Activated T-cell treated with anti-CD3 and anti-CD28 coated beads for 4 hours (primary cell): ENCODE measurements around the gene RETNLB.

Source experiments
- DNase-seq: peaks from one replicate; pipeline ENCODE4 v3.0.0-alpha.2; 2020

Gene RETNLB, protein sequence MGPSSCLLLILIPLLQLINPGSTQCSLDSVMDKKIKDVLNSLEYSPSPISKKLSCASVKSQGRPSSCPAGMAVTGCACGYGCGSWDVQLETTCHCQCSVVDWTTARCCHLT

DNA sequence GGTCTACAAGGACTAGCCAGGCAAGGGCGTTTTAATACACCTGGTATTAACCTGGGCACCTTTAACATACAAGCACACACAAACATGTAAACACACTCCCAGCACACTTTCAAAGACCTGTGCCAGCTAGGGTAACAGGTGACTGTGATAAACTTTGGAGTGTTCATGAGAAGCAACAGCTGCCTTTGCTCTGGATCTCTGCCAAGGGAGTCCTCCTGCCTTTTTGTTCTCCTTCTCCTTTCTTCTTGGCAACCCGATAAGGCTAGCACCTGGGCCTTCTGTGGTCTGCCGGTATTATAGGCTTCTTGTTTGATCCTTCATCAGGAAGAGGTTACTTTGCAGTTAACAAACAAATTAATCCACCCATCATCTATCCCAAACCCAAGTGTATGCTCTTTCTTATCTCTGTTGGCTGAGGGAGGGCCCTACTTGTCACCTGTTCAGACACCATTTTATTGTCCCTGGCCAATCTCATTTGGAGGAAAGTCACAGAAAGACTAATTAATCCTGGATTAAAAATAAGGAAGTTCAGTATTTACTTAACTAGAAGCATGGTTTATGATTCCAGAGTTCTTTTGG lies at the start of gene RETNLB:
TSS of gene RETNLB (minus strand) at position 7 of the 579 bp plus-strand sequence. CDS start 225 bp downstream, outside the sequence.
- DNase-seq = no peak

DNA sequence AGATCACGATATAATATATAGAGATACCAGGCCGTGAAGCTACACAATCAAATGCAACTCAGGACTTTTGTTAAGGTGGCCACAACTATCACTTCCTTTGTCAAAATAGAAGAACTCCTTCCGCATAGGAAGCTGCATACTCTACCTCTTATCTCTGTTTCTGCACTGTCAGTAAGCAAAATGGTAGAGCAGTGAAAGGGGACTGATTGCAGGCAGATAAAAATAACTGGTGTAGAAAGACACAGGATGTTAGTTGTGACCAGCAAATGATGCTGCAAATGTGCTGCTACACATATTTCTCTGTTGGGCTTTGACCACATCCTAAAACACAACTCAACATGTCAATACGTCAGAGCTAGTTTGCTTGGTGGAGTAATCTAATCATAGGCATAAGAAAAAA lies 49.1 kb upstream of the RETNLB start:
- no peak for DNase-seq

DNA sequence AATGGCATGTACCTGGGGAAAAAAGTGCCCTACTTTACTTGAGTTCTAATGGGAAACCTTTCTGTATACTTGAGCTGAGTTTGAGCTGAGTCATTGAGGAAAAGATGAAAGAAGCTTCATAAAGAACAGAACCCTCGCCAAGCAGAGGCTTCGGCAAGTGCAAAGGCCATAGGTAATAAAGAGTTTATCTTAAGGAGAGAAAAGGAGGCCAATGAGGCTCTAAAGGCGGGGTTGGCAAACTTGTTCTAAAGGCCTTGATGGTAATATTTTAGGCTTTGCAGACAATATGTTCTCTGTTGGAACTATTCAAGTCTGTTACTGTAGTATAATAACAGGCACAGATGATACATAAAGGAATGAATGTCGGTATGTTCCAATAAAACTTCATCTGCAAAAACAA lies 47.8 kb upstream of the RETNLB start:
- DNase-seq = no peak

DNA sequence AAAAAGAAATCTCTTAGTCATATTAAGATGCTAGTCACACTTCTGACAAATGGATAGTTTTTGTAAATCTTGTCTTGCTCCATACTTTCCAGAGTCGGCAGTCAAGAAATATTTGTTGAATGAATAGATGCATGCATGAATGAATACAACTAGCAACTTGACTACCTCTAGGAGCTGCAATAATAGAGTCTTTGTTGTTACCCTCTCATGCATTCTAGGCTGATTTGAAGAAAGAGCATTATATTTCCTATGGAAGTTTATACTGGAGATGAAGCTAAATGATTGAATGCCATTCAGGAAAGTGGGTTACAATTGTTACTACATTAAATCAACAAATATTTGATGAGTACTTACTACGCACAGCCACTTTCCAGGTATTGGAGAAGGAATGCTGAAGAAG lies 47.2 kb upstream of the RETNLB start:
- no peak for DNase-seq

DNA sequence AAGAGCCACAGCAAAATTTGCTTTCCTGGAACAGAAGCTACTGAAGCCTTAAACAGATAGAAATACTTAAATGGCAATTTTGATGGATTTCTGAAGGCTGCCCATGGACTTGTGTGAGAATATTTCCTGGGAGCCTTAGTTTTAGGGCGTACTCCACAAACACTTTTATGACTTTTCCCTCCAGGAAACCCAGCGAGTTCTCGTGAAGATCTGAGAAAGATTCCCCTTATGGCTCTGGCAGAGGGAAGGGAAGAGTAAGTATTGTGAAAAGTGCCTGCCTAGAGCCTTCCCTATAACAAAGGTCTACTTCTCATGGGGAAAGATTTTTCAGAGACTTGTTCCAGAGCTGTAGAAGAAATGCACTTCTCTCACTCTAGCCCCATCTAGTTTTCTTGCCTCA lies 34.3 kb upstream of the RETNLB start:
- no peak for DNase-seq

DNA sequence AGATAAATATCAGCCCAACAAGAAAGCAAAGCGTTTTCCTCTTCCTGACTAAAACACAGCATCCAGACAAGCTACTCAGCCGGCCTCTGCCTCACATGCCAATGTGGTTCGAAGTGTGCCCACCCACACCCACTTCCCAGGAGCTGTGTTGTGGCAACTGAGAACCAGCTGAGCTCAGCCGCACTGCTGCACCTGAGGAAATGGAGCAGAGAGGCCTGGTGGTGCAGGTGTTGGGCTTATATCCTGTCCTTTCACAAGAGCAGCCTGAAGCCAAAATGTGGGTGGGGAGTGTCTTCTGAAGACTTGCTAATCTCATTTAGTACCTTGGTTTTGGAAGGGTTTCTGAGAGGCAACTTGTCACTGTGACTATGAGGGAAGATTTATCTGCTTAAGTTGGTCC lies 23.0 kb upstream of the RETNLB start:
- peak; percentile 0 for DNase-seq

DNA sequence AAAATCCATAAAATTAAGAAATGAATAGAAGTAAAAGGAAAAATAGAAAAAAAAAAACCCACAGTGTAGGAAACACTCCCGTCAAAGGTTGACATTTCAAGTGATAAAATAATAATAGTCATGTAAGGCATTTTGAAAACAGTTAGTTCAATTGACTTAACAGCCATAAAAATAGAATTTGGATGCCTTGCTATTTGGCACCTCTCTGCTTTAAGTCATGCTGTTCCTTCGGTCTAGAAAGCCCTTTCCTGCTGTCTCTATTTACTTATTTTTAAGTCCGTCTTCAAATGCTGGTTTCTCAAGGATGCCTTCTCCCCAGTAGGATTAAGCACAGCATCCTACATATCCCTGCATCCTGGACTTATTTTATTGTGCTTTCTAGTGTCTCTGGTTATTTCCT lies 22.3 kb upstream of the RETNLB start:
- DNase-seq = no peak

DNA sequence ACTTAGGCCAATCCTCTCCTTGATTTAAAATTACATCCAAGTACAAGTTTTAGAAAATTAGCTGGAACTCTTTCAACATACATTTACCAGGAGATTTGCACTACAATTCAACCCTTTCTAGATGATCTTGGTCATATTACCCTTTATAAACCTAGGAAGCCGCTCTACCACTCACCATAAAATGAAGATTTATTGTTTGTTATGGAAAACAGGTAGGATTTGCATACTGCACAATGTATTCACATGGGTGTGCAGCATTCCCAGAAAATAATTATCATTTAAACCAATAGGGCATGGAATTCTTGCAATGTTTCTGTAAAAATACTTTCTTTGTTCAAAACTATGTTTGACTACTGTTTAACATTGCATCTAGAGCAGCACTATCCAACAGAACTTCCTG lies 18.4 kb upstream of the RETNLB start:
- DNase-seq = no peak

DNA sequence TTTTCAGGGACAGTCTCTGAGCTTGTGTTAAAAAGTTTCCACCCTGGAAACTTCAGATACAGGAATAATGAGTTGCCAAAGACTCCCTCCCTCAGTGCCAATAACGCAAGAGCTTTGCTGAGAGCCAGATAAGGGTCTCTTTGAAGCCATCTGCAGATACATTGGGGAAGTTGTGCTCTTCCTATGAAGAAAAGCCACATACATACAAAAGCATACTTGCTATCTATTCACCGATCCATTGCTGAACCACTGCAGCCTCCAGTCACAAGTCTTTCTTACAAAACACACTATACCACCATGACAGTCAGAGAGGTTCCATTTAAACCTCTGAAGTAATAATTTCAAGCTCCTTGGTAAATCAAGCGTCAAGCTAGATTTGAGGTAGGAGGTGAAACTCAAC lies 10.0 kb upstream of the RETNLB start:
- DNase-seq = no peak

DNA sequence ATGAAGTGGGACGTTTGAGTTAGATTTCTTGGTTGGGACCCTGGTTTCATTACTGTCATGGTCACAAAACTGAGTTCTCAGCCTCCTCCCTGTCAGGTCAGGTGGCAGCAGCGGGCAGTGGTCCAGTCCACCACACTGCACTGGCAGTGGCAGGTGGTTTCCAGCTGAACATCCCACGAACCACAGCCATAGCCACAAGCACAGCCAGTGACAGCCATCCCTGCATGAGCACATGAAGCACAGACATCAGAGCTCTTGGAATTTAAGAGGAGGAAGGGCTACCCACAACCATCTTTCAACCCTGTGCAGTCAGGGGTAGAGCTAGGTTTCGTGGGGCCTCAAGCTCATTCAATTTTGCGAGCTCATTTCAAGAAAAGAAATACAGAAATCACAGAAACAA lies 1.5 kb downstream of the RETNLB start:
- no peak for DNase-seq

DNA sequence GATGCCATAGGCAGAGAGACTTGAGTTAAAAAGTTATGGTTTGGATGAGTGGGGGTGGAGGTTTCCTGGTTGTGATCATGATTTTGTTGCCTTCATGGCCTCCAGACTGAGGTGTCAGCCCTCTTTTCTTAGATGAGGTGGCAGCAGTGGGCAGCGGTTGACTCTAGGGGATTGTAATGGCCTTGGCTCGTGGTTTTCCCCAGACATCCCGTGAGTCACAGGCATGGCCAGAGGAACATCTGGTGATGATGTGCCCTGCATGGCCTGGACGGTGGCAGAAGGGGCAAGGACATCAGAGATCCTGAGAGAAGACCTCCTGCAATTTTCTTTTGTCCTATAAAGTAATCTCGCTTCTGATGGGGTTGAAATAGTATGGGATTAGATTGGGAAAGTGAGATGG lies 12.4 kb downstream of the RETNLB start:
- no peak for DNase-seq

DNA sequence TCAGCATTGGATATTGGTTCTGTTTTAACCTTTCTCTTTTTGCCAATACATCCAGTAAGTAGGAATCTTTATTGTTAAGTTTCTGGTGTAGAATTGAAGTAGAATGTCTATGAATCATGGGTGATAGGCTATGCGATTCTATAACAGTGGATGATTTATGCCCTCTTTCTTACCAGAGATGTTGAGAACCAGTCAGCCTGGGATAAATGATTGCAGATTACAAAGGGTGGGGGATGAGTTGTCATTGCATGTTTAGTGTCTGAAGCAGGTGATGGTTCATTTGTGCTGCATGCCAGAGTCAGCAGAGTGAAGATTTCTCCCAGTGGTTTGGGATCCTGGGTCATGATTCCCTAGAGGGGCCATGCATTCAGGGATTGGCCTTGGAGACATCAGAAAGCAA lies 14.3 kb downstream of the RETNLB start:
- DNase-seq = no peak

DNA sequence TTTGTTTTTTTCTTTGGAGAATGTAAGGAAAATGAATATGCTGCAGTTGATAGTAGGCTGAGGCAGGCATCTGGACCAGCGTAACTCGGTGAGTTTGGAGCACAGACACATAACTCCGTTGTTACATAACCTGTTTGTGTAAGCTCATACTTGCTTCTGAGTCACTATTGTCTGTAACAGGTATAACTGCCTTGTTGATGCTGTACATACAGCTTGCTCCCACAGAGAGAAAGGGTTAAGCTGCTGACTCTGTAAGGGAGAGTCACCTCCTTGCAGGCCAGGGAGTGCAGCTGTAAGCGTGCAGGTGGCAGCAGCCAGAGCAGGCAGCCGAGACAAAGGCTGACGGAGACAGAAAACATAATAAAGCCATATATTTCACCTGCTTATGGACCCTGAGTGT lies 20.4 kb downstream of the RETNLB start:
- DNase-seq = no peak

DNA sequence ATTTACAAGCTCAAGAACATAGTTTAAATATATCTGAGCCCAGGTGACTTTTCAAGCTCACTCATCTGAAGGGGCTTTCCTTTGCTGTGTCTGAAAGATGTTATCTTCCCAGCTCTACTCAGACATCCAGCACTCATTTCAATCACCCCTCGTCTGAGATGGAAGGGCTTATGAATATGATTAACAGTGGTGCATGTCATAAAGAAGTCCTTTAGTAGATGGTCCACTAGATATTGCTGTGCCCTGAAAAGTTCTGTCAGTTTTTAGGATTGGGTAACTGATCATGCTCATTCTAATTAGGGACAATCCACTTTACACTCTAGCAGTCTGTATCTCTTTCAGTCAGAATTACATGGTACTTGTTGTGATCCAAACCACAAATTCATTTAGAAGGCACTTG lies 28.3 kb downstream of the RETNLB start:
- no peak for DNase-seq

DNA sequence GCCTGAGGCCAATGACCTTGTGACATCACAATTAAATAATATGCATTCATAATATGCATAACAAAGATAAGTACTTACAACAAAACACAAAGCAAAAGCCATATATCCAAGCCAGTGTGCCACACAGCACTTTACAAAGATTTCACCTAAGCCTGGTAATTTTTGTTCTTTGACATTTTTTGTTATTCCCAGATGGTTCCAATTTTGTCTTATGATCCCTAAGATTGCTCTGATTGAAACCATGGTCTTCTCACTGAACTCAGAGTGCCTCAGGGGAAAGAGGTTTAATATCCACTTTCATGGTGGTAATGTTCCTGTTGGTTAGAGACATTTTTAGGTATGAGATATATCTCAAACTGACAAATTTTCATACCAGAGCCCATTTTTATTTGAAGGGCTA lies 29.1 kb downstream of the RETNLB start:
- no peak for DNase-seq

DNA sequence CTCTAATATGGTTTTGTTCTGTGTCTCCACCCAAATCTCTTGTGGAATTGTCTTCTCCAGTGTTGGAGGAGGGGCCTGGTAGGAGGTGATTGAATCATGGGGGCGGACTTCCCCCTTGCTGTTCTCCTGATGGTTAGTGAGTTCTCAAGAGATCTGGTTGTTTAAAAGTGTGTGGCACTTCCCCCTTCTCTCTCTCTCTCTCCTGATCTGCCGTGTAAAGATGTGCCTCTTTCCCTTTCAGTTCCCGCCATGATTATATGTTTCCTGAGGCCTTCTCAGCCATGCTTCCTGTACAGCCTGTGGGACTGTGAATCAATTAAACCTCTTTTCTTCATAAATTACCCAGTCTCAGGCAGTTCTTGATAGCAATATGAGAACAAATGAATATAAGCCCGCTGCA lies 33.1 kb downstream of the RETNLB start:
- no peak for DNase-seq

DNA sequence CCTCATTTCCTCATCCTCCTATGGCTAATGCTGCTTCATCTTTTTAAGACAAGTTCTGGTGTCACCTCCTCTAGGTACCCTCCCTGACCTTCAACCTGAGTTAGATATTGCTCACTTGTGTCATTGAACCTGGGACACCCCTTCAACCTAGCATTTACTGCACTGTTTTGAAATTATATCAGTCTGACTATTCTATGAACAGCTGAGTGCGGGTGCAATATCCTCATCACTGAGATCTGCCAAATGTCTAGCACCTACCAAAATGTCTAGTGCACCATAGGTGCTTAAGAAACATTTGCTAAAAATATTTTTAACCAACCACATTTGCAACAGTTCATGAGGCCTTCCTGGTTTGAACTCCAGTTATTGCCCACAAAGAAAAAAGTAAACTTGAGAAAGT lies 34.5 kb downstream of the RETNLB start:
- DNase-seq = no peak

DNA sequence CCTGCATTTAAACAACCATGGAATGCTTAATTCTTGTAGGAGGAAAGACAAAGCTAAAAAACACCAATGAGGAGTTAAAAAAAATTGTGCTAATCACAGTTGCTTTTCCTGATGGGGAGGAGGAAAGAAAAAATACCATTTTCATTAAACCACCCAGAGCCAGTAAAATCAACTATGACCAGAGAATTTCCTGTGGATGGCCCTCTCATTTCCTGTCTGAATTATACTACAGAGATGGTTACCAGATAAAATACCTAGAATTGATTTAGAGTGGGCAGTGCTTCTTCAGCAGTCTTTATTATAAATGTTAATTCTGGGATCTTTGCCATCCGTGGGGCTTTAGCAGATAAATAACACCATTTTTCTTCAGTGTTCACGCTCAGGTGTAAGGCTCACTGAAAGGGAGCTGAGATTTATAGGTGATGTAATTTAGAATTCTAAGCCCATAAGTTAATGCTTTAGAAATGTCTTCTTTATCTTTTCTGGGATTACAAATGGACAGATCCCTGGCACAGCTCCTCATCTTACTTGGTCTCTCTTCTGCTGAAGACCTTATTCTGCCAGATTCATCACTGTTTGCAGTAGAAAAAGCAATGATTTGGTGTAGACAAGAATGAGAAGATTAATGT lies 37.9 kb downstream of the RETNLB start:
- DNase-seq = no peak

DNA sequence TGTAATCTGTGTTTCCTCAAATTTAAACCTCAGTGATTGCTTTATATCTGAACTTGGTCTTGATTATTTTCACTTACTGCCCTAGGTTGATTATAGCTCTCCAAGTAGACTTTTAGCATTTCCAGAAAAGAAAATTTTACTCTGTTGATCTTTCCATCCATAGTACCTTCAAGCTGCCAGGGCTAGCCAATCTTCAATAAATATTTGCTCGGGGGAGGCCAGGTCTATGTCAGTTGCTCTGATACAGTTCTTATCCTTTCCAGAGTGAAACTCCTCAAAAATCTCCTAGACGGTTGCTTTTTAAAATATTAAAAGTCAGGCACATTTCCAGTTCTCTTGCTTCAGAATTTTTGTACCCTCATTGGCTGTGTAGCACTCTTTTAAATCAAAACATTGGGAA lies 38.8 kb downstream of the RETNLB start:
- DNase-seq = no peak

DNA sequence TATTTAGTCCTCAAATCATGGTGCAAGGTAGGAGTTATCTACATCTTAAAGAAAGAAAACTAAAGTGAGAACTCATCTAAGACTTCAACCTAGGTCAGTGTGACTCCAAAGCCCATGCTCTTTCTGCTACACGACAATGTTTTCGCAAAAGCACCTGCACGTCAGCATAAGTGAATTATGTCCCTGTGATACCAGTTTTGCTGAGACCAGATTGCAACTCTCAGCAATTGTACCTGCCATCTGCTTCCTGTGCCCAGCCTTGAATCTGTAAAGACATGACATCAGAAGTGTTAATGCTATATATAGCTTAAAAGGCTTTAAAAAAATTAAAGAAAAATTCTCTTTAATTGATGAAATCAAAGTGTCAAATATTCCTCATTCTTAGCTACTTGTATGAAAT lies 43.4 kb downstream of the RETNLB start:
- no peak for DNase-seq

DNA sequence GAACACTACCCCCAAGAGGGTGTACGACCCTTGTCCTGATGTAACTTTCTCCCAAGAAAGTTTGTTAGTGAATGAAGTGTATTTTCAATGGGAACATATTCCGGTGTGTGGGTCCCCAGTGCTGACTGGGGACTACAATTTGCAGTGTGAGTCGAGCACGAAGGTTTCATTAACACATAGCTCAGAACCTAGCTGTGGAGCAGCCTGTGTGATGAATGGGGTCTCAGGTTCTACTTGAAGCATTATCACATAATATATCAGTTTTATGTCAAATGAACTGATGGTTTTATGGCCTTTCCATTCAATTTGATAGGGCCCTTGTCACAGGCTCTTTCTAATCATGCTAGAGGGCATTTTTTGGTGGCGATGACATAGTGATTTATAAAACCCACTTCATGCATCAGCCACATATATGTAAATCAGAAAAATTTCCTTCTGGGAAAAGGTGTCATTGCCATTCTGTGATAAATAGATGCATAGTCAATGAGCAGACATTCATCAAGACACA lies 44.1 kb downstream of the RETNLB start:
- DNase-seq = no peak
